Measurements from ENCODE around the gene OR52E6.

The OR52E6 gene

GRCh38 chr11:5791165-5791564, 50.5 kb downstream of the OR52E6 start, which contains the start of gene OR52N1:
TSS of gene OR52N1 (minus strand) at chr11:5791265. CDS start at chr11:5788816, 2,449 bp downstream.
- DNase-seq: no peak

Measured in NCI-H774 (cell line).